CD4-positive, alpha-beta memory T cell (primary cell): Measurements from ENCODE around the gene CHRNA10. TPM values are rescaled to one million over a fixed set of nuclear protein-coding genes. Genes with fewer than 3 reads are reported as not detected.

Experiments used
- CTCF ChIA-PET: fragments of 350-600 bp; sonication (Branson Sonifier 250); formaldehyde crosslinking; loops from one replicate; lab custom pipeline; 2021; ENCODE audit warnings: inconsistent platforms; ENCODE audit not compliant: partially characterized antibody; lab: Charles Lee
- POLR2A ChIA-PET: fragments of 350-600 bp; sonication (Branson Sonifier 250); formaldehyde crosslinking; loops from one replicate; lab custom pipeline; 2021; ENCODE audit not compliant: partially characterized antibody; lab: Charles Lee
- DNase-seq, 5 donors: peaks; one replicate each; pipeline versions ENCODE4 v3.0.0 to v3.0.0-alpha.2; 2020 to 2022; ENCODE audit warnings: mixed read lengths in 1 of 5
- H3K27ac ChIP-seq: one replicate; pipeline ENCODE4 v1.7.0; 2013; ENCODE audit warnings: low read depth, low read length
- H3K27me3 ChIP-seq: 2 replicates; pipeline ENCODE4 v1.7.0; 2013; ENCODE audit warnings: mild to moderate bottlenecking, low read length, moderate library complexity; ENCODE audit not compliant: insufficient read depth
- H3K36me3 ChIP-seq: 2 replicates; pipeline ENCODE4 v1.7.0; 2013; ENCODE audit warnings: mild to moderate bottlenecking, low read length, moderate library complexity; ENCODE audit not compliant: insufficient read depth
- H3K4me1 ChIP-seq: 2 replicates; pipeline ENCODE4 v1.7.0; 2013; ENCODE audit warnings: mild to moderate bottlenecking, low read length, moderate library complexity; ENCODE audit not compliant: insufficient read depth
- H3K4me3 ChIP-seq, 2 donors: one replicate each; pipeline ENCODE4 v1.7.0; 2013; ENCODE audit warnings: low read length in 2 of 2, mild to moderate bottlenecking in 1 of 2
- H3K9me3 ChIP-seq, 2 donors: one replicate each; pipeline ENCODE4 v1.7.0; 2013; ENCODE audit warnings: low read length in 2 of 2, control low read depth in 1 of 2; ENCODE audit not compliant: control insufficient read depth in 1 of 2
- H3K27ac Mint-ChIP-seq, 7 donors: one replicate each; pipeline ENCODE4 v1.8.0; 2020 to 2021; ENCODE audit warnings: mixed read lengths in 7 of 7, mild to moderate bottlenecking in 6 of 7, inconsistent platforms in 3 of 7, moderate library complexity in 3 of 7
- H3K27me3 Mint-ChIP-seq, 2 donors: one replicate each; pipeline ENCODE4 v1.8.0; 2020 to 2021; ENCODE audit warnings: mixed read lengths in 2 of 2
- H3K36me3 Mint-ChIP-seq, 2 donors: one replicate each; pipeline ENCODE4 v1.8.0; 2020 to 2021; ENCODE audit warnings: mixed read lengths in 2 of 2, inconsistent platforms in 1 of 2, mild to moderate bottlenecking in 1 of 2
- H3K4me1 Mint-ChIP-seq, 4 donors: one replicate each; pipeline ENCODE4 v1.8.0; 2020 to 2021; ENCODE audit warnings: mixed read lengths in 4 of 4, mild to moderate bottlenecking in 1 of 4
- H3K4me3 Mint-ChIP-seq, 8 donors: one replicate each; pipeline ENCODE4 v1.8.0; 2020 to 2021; ENCODE audit warnings: mixed read lengths in 8 of 8, mild to moderate bottlenecking in 7 of 8, moderate library complexity in 6 of 8, inconsistent platforms in 3 of 8
- H3K9me3 Mint-ChIP-seq, 8 donors: one replicate each; pipeline ENCODE4 v1.8.0; 2020 to 2021; ENCODE audit warnings: mixed read lengths in 8 of 8, mild to moderate bottlenecking in 5 of 8, inconsistent platforms in 3 of 8, moderate library complexity in 1 of 8
- intact Hi-C: fragments of 100-400 bp; cut with micrococcal nuclease; formaldehyde crosslinking; loops from one replicate; pipeline ENCODE4 v1.15.1; 2023
- polyA plus RNA-seq, 2 donors: library from polyadenylated mRNA; unstranded; fragments of 300-500 nt; fragmentation: Illumina TruSeq; gene quantifications; one replicate each; pipeline ENCODE4 v1.2.3, GENCODE V29; 2021
- total RNA-seq, 2 experiments: library from RNA; stranded (reverse); gene quantifications; one replicate each; pipeline ENCODE4 v1.2.3, GENCODE V29; 2021

CHRNA10 gene, protein sequence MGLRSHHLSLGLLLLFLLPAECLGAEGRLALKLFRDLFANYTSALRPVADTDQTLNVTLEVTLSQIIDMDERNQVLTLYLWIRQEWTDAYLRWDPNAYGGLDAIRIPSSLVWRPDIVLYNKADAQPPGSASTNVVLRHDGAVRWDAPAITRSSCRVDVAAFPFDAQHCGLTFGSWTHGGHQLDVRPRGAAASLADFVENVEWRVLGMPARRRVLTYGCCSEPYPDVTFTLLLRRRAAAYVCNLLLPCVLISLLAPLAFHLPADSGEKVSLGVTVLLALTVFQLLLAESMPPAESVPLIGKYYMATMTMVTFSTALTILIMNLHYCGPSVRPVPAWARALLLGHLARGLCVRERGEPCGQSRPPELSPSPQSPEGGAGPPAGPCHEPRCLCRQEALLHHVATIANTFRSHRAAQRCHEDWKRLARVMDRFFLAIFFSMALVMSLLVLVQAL
- total RNA-seq (1 to 10 TPM; 4.6 to 5.5 TPM), polyA plus RNA-seq (under 1 TPM in 1 of 2 donors, not detected in 1; 0.11 TPM)

DNA sequence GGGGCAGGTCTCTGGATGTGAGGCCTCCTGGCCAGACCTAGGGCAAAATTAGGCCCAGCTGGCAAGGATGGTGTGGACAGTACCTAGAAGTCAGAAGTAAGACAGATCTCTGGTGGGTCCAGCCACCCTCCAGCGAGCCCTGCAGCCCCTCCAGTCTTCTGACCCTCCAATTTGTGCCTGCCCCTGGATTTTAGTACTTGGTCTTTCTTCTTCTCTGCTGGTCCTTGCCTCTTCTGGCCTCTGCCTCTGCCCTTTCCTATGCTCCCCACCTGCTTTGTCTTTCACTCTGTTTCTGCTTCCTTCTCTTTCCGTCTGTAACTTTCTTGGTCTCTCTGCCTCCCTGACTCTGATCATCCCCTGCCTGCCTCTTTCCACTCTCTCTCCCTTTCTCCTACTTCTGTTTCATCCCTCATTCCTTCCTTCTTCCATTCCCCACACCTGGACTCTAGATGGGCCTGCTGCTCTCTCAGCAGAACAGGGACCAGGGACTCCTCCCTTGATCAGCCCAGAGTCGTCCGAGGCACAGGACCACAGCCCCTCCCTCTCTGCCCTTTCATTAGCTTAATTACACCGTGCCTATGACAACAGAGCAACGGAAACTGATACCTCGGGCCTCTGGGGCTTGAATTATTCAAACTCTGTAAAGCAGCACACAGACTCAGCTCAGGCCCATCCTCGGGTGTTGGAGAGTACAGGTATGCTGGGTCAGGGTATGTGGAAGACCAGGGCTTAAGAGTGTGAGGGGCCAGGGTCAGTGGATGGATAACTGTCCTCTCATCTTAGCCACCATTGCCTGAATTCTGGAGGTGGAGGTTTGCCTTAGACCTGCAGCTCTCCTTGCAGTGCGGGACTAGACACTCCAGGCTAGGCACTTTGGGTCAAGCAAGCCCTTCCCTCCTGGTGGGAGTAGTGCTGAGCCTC is at the start of gene CHRNA10:
CHRNA10 (minus strand) TSS at position 51 of the 921 bp plus-strand sequence. CDS start 72 bp downstream, outside the sequence.
- ChIA-PET POLR2A (no interaction called here), CTCF (no interaction called here)
- H3K27ac ChIP-seq = no peak within 1 kb of the TSS
- H3K9me3 Mint-ChIP-seq = peaks cover 0 to 1% (median 0%) of the 10 kb centered on the region in 8 donors
- no peak within 1 kb of the TSS for H3K4me3 Mint-ChIP-seq
- peak within 1 kb of the TSS in 6 of 7 donors; percentile 31 to 87 (median 68) for H3K27ac Mint-ChIP-seq
- peaks cover 53% of the 10 kb centered on the region for H3K36me3 ChIP-seq
- no peaks in the 10 kb centered on the region for H3K27me3 ChIP-seq
- no peaks in the 10 kb centered on the region for H3K9me3 ChIP-seq
- DNase-seq = no peak
- intact Hi-C loops = no loop called here
- no peaks in the 10 kb centered on the region for H3K4me1 Mint-ChIP-seq
- H3K4me1 ChIP-seq = no peaks in the 10 kb centered on the region
- no peak within 1 kb of the TSS for H3K4me3 ChIP-seq
- H3K27me3 Mint-ChIP-seq = no peaks in the 10 kb centered on the region
- peaks cover 76 to 79% of the 10 kb centered on the region in 2 donors for H3K36me3 Mint-ChIP-seq

DNA sequence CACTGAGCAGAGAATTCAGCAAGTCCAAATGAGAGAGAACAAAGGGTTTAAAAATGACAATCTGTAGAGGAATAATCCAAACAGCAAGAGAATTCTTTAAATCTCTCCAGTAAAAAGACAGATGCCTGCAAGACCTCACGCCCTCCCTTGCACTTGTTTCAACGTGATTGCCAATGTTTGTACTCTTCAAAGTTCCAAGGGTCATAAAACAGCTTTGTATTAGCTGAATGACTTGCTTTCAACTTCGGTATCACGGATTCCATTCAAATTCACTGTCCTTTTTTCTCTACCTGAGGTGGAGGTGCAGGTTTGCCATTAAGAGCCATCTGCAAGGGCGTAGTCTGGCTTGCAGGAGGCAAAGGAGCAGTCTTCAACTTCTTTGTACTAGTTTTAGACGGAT is 41.1 kb upstream of the CHRNA10 start:
- Histone ChIP-seq H3K36me3 (peaks cover 59% of the 10 kb centered on the region), H3K9me3 (no peaks in the 10 kb centered on the region), H3K27ac (no peak overlapping the region), H3K4me3 (no peak overlapping the region), H3K4me1 (no peaks in the 10 kb centered on the region), H3K27me3 (no peaks in the 10 kb centered on the region)
- no peaks in the 10 kb centered on the region for H3K27me3 Mint-ChIP-seq
- CTCF ChIA-PET = no interaction called here
- no peak for DNase-seq
- POLR2A ChIA-PET = interaction anchor here (0.6 kb wide), 1 partner anchor 51 kb away, joined by 4 read pairs; no protein-coding TSS in a partner anchor
- no peaks in the 10 kb centered on the region for H3K9me3 Mint-ChIP-seq
- peak overlapping the region in 1 of 7 donors; percentile 62 for H3K27ac Mint-ChIP-seq
- no peak overlapping the region for H3K4me3 Mint-ChIP-seq
- peaks cover 45 to 74% of the 10 kb centered on the region in 2 donors for H3K36me3 Mint-ChIP-seq
- peaks cover 0 to 4% (median 2%) of the 10 kb centered on the region in 4 donors for H3K4me1 Mint-ChIP-seq
- intact Hi-C loops = no loop called here

DNA sequence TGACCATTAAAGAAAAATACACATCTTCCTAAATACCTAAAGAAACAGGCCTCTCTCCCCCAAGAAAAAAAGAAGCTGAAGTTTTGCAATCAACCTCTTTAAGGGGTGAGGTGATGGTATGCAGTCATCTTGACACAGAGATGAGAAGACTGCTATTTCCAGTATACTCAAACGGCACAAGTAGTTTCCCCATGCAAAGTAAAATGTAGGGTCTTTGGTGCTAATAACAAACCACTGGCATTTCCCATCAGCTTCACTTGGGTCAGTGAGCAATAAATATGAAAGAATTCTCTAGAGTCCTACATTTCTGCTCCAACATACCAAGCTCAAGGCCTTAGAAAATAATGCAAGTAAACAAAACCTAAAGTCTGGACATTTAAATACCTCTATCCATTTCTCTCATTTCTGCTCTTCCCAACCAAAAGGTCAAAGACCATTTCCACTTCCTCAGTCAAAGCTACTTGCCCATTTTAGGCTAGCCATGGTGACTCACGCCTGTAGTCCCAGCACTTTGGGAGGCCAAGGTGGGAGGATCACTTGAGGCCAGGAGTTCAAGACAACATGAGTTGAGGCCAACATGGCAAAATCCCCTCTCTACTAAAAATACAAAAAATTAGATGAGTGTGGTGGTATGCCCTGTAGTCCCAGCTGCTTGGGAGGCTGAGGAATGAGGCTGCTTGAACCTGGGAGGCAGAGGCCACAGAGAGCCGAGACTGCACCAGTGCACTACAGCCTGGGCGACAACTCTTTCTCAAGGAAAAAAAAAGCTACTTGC is 39.5 kb upstream of the CHRNA10 start:
- peaks cover 0 to 4% (median 1%) of the 10 kb centered on the region in 4 donors for H3K4me1 Mint-ChIP-seq
- peaks cover 46 to 82% of the 10 kb centered on the region in 2 donors for H3K36me3 Mint-ChIP-seq
- no peaks in the 10 kb centered on the region for H3K27me3 Mint-ChIP-seq
- Histone ChIP-seq H3K36me3 (peaks cover 54% of the 10 kb centered on the region), H3K27ac (no peak overlapping the region), H3K27me3 (no peaks in the 10 kb centered on the region), H3K9me3 (no peaks in the 10 kb centered on the region), H3K4me3 (no peak overlapping the region), H3K4me1 (no peaks in the 10 kb centered on the region)
- no peak for DNase-seq
- H3K4me3 Mint-ChIP-seq = no peak overlapping the region
- intact Hi-C loops = no loop called here
- H3K9me3 Mint-ChIP-seq = no peaks in the 10 kb centered on the region
- POLR2A ChIA-PET = interaction anchor here (1.0 kb wide), 1 partner anchor 98 kb away, joined by 4 read pairs; no protein-coding TSS in a partner anchor
- peak overlapping the region in 6 of 7 donors; percentile 17 to 92 (median 83) for H3K27ac Mint-ChIP-seq
- CTCF ChIA-PET = interaction anchor here (1.0 kb wide), 1 partner anchor 62 kb away, joined by 3 read pairs; no protein-coding TSS in a partner anchor

DNA sequence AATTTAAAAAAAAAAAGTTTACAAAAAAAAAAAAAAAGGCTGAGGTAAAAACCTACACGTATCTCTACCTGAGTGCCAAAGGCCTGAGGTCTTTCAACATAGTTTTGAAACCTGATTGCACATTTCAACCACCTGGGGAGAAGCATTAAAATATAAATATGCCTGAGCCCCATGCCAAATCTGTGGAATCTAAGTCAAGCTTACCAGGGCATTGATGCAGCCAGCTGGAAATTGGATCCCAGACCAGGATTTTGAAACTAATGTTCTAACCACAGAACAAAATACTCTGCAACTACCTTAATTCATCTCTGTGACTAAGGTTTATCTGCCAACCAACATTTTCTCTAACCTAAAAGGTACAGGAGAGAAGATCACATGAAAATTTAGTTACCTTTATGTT is 38.8 kb upstream of the CHRNA10 start:
- peaks cover 55% of the 10 kb centered on the region for H3K36me3 ChIP-seq

DNA sequence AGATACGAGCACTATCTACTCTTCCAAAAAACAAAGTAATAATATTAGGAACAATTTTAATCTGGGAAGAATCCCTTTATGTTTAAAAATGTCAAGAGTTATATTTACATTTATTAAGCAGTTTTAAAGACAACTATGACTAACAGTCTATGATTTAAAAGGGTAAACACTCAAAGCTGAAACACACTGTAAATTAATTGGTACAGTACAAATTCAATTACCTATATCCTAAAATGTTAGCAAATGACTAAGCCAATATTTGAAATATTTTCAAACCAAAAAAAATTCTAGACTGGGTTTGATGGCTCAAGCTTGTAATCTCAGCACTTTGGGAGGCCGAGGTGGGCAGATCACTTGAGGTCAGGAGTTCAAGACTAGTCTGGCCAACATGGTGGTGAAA is 36.0 kb upstream of the CHRNA10 start:
- CTCF ChIA-PET = no interaction called here
- no peak overlapping the region for H3K4me3 Mint-ChIP-seq
- H3K27me3 Mint-ChIP-seq = no peaks in the 10 kb centered on the region
- no peak overlapping the region for H3K4me3 ChIP-seq
- peak overlapping the region in 1 of 7 donors; percentile 7 for H3K27ac Mint-ChIP-seq
- peaks cover 0 to 2% (median 0%) of the 10 kb centered on the region in 4 donors for H3K4me1 Mint-ChIP-seq
- no peaks in the 10 kb centered on the region for H3K9me3 Mint-ChIP-seq
- POLR2A ChIA-PET = no interaction called here
- intact Hi-C loops = no loop called here
- no peaks in the 10 kb centered on the region for H3K27me3 ChIP-seq
- no peaks in the 10 kb centered on the region for H3K9me3 ChIP-seq
- H3K36me3 ChIP-seq = peaks cover 46% of the 10 kb centered on the region
- H3K27ac ChIP-seq = no peak overlapping the region
- no peak for DNase-seq
- peaks cover 36 to 79% of the 10 kb centered on the region in 2 donors for H3K36me3 Mint-ChIP-seq
- H3K4me1 ChIP-seq = no peaks in the 10 kb centered on the region

More for the DNA sequence above, 38.8 kb upstream of the CHRNA10 start:
- no peak overlapping the region for H3K4me3 ChIP-seq
- Mint-ChIP-seq H3K27me3 (no peaks in the 10 kb centered on the region), H3K36me3 (peaks cover 48 to 82% of the 10 kb centered on the region in 2 donors), H3K9me3 (no peaks in the 10 kb centered on the region), H3K4me1 (peaks cover 0 to 4% (median 1%) of the 10 kb centered on the region in 4 donors), H3K4me3 (no peak overlapping the region), H3K27ac (peak overlapping the region in 1 of 7 donors; percentile 12)
- H3K4me1 ChIP-seq = no peaks in the 10 kb centered on the region
- no peak overlapping the region for H3K27ac ChIP-seq
- CTCF ChIA-PET = no interaction called here
- H3K27me3 ChIP-seq = no peaks in the 10 kb centered on the region
- no peak for DNase-seq
- POLR2A ChIA-PET = no interaction called here
- no peaks in the 10 kb centered on the region for H3K9me3 ChIP-seq
- intact Hi-C loops = no loop called here

DNA sequence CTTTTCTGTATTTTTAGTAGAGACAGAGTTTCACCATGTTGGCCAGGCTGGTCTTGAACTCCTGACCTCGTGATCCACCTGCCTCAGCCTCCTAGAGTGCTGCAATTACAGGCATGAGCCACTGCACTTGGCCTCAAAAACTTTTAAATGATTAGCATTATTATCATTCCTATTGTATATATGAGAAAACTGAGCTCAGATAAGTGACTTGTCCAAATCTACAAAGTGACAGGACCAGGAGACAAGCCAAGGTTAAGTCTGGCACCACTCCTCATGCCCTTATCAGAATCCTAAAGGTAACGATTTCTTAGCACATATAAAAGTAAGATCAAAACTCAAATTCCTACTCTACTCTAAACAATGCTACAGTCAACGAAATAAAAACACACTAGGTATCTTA is 32.2 kb upstream of the CHRNA10 start:
- H3K36me3 ChIP-seq = peaks cover 60% of the 10 kb centered on the region
- no peak overlapping the region for H3K27ac ChIP-seq
- H3K4me3 ChIP-seq = no peak overlapping the region
- no peaks in the 10 kb centered on the region for H3K27me3 Mint-ChIP-seq
- no peaks in the 10 kb centered on the region for H3K27me3 ChIP-seq
- peaks cover 0 to 2% (median 0%) of the 10 kb centered on the region in 8 donors for H3K9me3 Mint-ChIP-seq
- intact Hi-C loops = loop anchor here (5.0 kb wide), 1 partner anchor 104 kb away; the partner anchor contains the start of gene PGAP2
- H3K4me3 Mint-ChIP-seq = no peak overlapping the region
- H3K4me1 Mint-ChIP-seq = peaks cover 0 to 8% (median 0%) of the 10 kb centered on the region in 4 donors
- H3K27ac Mint-ChIP-seq = peak overlapping the region in 2 of 7 donors; percentile 13 to 76
- DNase-seq = no peak
- no peaks in the 10 kb centered on the region for H3K4me1 ChIP-seq
- CTCF ChIA-PET = no interaction called here
- no peaks in the 10 kb centered on the region for H3K9me3 ChIP-seq
- H3K36me3 Mint-ChIP-seq = peaks cover 52 to 77% of the 10 kb centered on the region in 2 donors
- POLR2A ChIA-PET = no interaction called here
